ENCODE results near the gene CACNA2D1.

Gene CACNA2D1

GRCh38 chr7:82007315-82007714 lies 436.3 kb downstream of the CACNA2D1 start:
- TF ChIP-seq CTCF (conservative IDR thresholded peaks at IDR 0.05; ENCODE audit: low read depth, low read length) = no peak
- no peak for DNase-seq (ENCODE audit: low read depth)
- no peak overlapping the region for H3K4me3 ChIP-seq (ENCODE audit: low read length)

GRCh38 chr7:82005056-82005455 lies 438.5 kb downstream of the CACNA2D1 start:
- H3K4me3 ChIP-seq (ENCODE audit: low read length) = no peak overlapping the region
- TF ChIP-seq CTCF (conservative IDR thresholded peaks at IDR 0.05; ENCODE audit: low read depth, low read length) = no peak
- DNase-seq (ENCODE audit: low read depth) = no peak

GRCh38 chr7:81993186-81993585 lies 450.4 kb downstream of the CACNA2D1 start:
- no peak for DNase-seq (ENCODE audit: low read depth)
- no peak overlapping the region for H3K4me3 ChIP-seq (ENCODE audit: low read length)
- TF ChIP-seq CTCF (conservative IDR thresholded peaks at IDR 0.05; ENCODE audit: low read depth, low read length) = no peak

GRCh38 chr7:81990395-81990794 lies 453.2 kb downstream of the CACNA2D1 start:
- H3K4me3 ChIP-seq (ENCODE audit: low read length) = no peak overlapping the region
- no peak for TF ChIP-seq CTCF (conservative IDR thresholded peaks at IDR 0.05; ENCODE audit: low read depth, low read length)
- no peak for DNase-seq (ENCODE audit: low read depth)

GRCh38 chr7:81986723-81987470 lies 456.7 kb downstream of the CACNA2D1 start:
- no peak for DNase-seq (ENCODE audit: low read depth)
- no peak for TF ChIP-seq CTCF (conservative IDR thresholded peaks at IDR 0.05; ENCODE audit: low read depth, low read length)

GRCh38 chr7:81983406-81983805 lies 460.2 kb downstream of the CACNA2D1 start:
- no peak for DNase-seq (ENCODE audit: low read depth)
- TF ChIP-seq CTCF (conservative IDR thresholded peaks at IDR 0.05; ENCODE audit: low read depth, low read length) = no peak
- no peak overlapping the region for H3K4me3 ChIP-seq (ENCODE audit: low read length)

More at GRCh38 chr7:81986723-81987470, 456.7 kb downstream of the CACNA2D1 start:
- no peak overlapping the region for H3K4me3 ChIP-seq (ENCODE audit: low read length)

- no peak for TF ChIP-seq CTCF (conservative IDR thresholded peaks at IDR 0.05; ENCODE audit: low read depth, low read length)
- no peak overlapping the region for H3K4me3 ChIP-seq (ENCODE audit: low read length)
- no peak for DNase-seq (ENCODE audit: low read depth)
Observed at GRCh38 chr7:81973117-81973516, 470.5 kb downstream of the CACNA2D1 start.
